Epithelial cell of esophagus (primary cell): Measurements from ENCODE around the gene BAIAP2.

ENCODE experiments used
- DNase-seq: peaks from one replicate; pipeline ENCODE4 v3.0.0; 2010; ENCODE audit warnings: low read depth
- H3K4me3 ChIP-seq: 2 replicates; pipeline ENCODE4 v1.5.1; 2011; ENCODE audit warnings: mild to moderate bottlenecking, low read length, control low read depth
- CTCF ChIP-seq: IDR thresholded peaks from 2 replicates; pipeline ENCODE4 v1.5.1; 2011; ENCODE audit warnings: low read depth, mild to moderate bottlenecking, low read length, control low read depth, inconsistent platforms; ENCODE audit not compliant: insufficient read depth; ENCODE audit errors: missing control alignments

The BAIAP2 gene

GRCh38 chr17:81121841-81122733 lies 87.1 kb downstream of the BAIAP2 start:
- no peak for DNase-seq
- H3K4me3 ChIP-seq = no peak overlapping the region
- TF ChIP-seq CTCF = no peak

GRCh38 chr17:81123052-81124048 lies 88.4 kb downstream of the BAIAP2 start:
- no peak overlapping the region for H3K4me3 ChIP-seq
- TF ChIP-seq CTCF = no peak
- no peak for DNase-seq

- no peak for DNase-seq
- TF ChIP-seq CTCF = no peak
- no peak overlapping the region for H3K4me3 ChIP-seq
These were observed 89.4 kb downstream of the BAIAP2 start for GRCh38 chr17:81124377-81124776.

- no peak for TF ChIP-seq CTCF
- DNase-seq = no peak
- H3K4me3 ChIP-seq = no peak overlapping the region
These were observed 90.7 kb downstream of the BAIAP2 start for GRCh38 chr17:81125573-81126081.

DNA sequence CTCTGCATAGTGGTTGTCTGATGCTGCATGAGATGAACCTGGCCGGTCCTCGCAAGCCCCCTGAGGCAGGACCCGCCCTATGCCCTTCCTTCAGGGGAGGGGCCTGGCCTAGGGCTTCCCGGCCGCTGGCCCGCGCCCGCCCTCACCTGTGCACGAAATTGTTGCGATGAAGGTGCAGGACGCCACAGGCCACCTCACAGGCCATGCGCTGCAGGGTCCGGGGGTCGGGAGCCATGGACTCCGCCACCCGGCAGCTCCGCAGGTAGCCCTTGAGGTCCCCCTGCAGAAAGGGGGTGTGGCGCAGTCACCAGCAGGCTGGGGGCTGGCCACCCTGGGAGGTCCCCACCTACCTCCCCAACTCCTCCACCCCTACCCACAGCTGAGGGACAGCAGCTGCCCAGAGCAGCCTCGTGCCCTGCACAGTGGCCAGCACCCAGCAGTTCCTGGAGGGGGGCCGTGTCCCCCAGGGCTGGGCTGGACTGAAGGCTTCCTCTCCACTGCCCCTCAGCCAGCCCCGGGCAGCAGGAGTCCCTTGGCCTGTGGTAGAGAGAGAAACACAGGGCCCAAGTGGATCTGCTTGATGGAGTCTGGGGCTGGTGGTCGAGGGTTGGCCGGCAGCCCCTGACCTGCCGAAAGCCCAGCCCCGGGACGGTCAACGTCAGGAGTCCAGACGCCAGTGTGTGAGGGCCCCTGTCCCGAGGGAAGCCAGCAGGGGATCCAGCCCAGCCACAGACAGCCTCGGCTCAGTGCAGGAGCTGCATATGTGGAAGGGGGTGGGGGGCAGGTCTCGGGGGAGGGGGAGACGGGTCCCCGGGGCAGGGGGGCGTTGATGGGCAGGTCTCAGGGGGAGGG lies 91.6 kb downstream of the BAIAP2 start:
- TF ChIP-seq CTCF = no peak
- DNase-seq = no peak
- no peak overlapping the region for H3K4me3 ChIP-seq

- no peak overlapping the region for H3K4me3 ChIP-seq
- no peak for TF ChIP-seq CTCF
- no peak for DNase-seq
These were observed 92.1 kb downstream of the BAIAP2 start for GRCh38 chr17:81127133-81127455.
